SK-N-SH (cell line): Measurements from ENCODE around the gene ZNF296. TPM values are rescaled to one million over a fixed set of nuclear protein-coding genes. Genes with fewer than 3 reads are reported as not detected.

Experiments
- CTCF ChIA-PET: fragments of 300-600, 350-600 bp; formaldehyde crosslinking; extraction: SDS; loops from one replicate; lab custom pipeline; 2021; lab: Yijun Ruan, JAX
- POLR2A ChIA-PET: fragments of 350-600 bp; sonication (Branson Sonifier 250); formaldehyde crosslinking; extraction: SDS; loops from one replicate; lab custom pipeline; 2020; ENCODE audit warnings: antibody characterized with exemption, inconsistent platforms; lab: Yijun Ruan, JAX
- DNase-seq: peaks from one replicate; pipeline ENCODE4 v3.0.0; 2012
- H2AFZ ChIP-seq: fragments of 200-600 bp; sonication (generic); 2 replicates; pipeline ENCODE4 v1.8.1; 2016; ENCODE audit warnings: antibody characterized with exemption, mild to moderate bottlenecking, low read depth
- H3F3A ChIP-seq: fragments of 200-600 bp; sonication (generic); replicated peaks from 2 replicates; pipeline ENCODE3; 2016; ENCODE audit warnings: antibody characterized with exemption, mild to moderate bottlenecking; ENCODE audit not compliant: insufficient read depth
- H3K27ac ChIP-seq, 2 experiments: fragments of 200-500 bp in 1 of 2; fragments of 200-600 bp in 1 of 2; sonication (Bioruptor generic) in 1 of 2; sonication (generic), shearing (Covaris generic) in 1 of 2; 2 replicates each; pipeline versions ENCODE4 v1.5.1 to v1.6.1; 2014 to 2016; ENCODE audit warnings: low read depth in 2 of 2, inconsistent platforms in 1 of 2, low read length in 1 of 2, mild to moderate bottlenecking in 1 of 2, mixed read lengths in 1 of 2
- H3K27me3 ChIP-seq: fragments of 200-600 bp; sonication (generic), shearing (Covaris generic); 2 replicates; pipeline ENCODE4 v1.6.1; 2016; ENCODE audit warnings: mixed run types; ENCODE audit not compliant: insufficient read depth
- H3K36me3 ChIP-seq, 2 experiments: fragments of 200-500 bp in 1 of 2; fragments of 200-600 bp in 1 of 2; sonication (Bioruptor generic) in 1 of 2; sonication (generic) in 1 of 2; replicated peaks in 1 of 2; 2 replicates each; pipeline versions ENCODE3 to v1.5.1; 2014 to 2016; ENCODE audit warnings: low read length in 1 of 2, mild to moderate bottlenecking in 1 of 2; ENCODE audit not compliant: insufficient read depth in 2 of 2, control insufficient read depth in 1 of 2
- H3K4me1 ChIP-seq, 2 experiments: fragments of 200-500 bp in 1 of 2; fragments of 200-600 bp in 1 of 2; sonication (Bioruptor generic) in 1 of 2; sonication (generic), shearing (Covaris generic) in 1 of 2; 2 replicates each; pipeline versions ENCODE4 v1.5.1 to v1.6.1; 2014 to 2016; ENCODE audit warnings: low read depth in 1 of 2, low read length in 1 of 2, mixed run types in 1 of 2; ENCODE audit not compliant: insufficient read depth in 2 of 2, control insufficient read depth in 1 of 2
- H3K4me2 ChIP-seq: fragments of 200-600 bp; sonication (generic), shearing (Covaris generic); 2 replicates; pipeline ENCODE4 v1.6.1; 2017; ENCODE audit warnings: mixed run types
- H3K4me3 ChIP-seq, 2 experiments: fragments of 200-500 bp in 1 of 2; fragments of 200-600 bp in 1 of 2; sonication (Bioruptor generic) in 1 of 2; sonication (generic), shearing (Covaris generic) in 1 of 2; 2 replicates each; pipeline versions ENCODE4 v1.5.1 to v1.8.1; 2014 to 2016; ENCODE audit warnings: low read depth in 2 of 2, inconsistent platforms in 1 of 2, low read length in 1 of 2, mild to moderate bottlenecking in 1 of 2, mixed read lengths in 1 of 2, moderate library complexity in 1 of 2
- H3K79me2 ChIP-seq: fragments of 200-600 bp; sonication (generic); 2 replicates; pipeline ENCODE4 v1.8.1; 2017; ENCODE audit warnings: mild to moderate bottlenecking; ENCODE audit not compliant: insufficient read depth
- H3K9ac ChIP-seq: fragments of 200-600 bp; sonication (generic); 2 replicates; pipeline ENCODE4 v1.6.1; 2017; ENCODE audit warnings: mixed run types
- H3K9me2 ChIP-seq: fragments of 200-600 bp; sonication (generic); 2 replicates; pipeline ENCODE4 v1.6.1; 2017; ENCODE audit warnings: mixed run types
- H3K9me3 ChIP-seq: fragments of 200-600 bp; sonication (generic); 2 replicates; pipeline ENCODE4 v1.6.1; 2017; ENCODE audit warnings: mixed run types, mild to moderate bottlenecking, moderate library complexity
- H4K20me1 ChIP-seq: fragments of 200-600 bp; sonication (generic); 2 replicates; pipeline ENCODE4 v1.6.1; 2017; ENCODE audit warnings: mild to moderate bottlenecking, mixed run types; ENCODE audit not compliant: insufficient read depth
- FOSL2 ChIP-seq: IDR thresholded peaks from 2 replicates; pipeline ENCODE4 v1.4.0; 2012; ENCODE audit warnings: low read depth, mild to moderate bottlenecking, moderate library complexity, borderline replicate concordance
- GABPA ChIP-seq: IDR thresholded peaks from 2 replicates; pipeline ENCODE4 v1.4.0; 2012; ENCODE audit warnings: low read depth, mild to moderate bottlenecking
- NFIC ChIP-seq: IDR thresholded peaks from 2 replicates; pipeline ENCODE4 v1.4.0; 2012; ENCODE audit warnings: borderline replicate concordance
- NRF1 ChIP-seq: IDR thresholded peaks from 2 replicates; pipeline ENCODE4 v1.6.1; 2012; ENCODE audit warnings: low read depth, mild to moderate bottlenecking, low read length
- RAD21 ChIP-seq: IDR thresholded peaks from 2 replicates; pipeline ENCODE4 v1.6.1; 2012; ENCODE audit warnings: mild to moderate bottlenecking, low read length
- TCF12 ChIP-seq: IDR thresholded peaks from 2 replicates; pipeline ENCODE4 v1.4.0; 2012
- USF1 ChIP-seq: IDR thresholded peaks from 2 replicates; pipeline ENCODE4 v1.4.0; 2012; ENCODE audit warnings: low read depth, borderline replicate concordance
- YY1 ChIP-seq: IDR thresholded peaks from 2 replicates; pipeline ENCODE4 v1.4.0; 2012; ENCODE audit warnings: low read depth, mild to moderate bottlenecking
- ZBTB33 ChIP-seq: IDR thresholded peaks from 2 replicates; pipeline ENCODE4 v1.4.0; 2012; ENCODE audit warnings: low read depth, borderline replicate concordance
- WGBS: methylation state at CpG from one replicate; pipeline ENCODE4 v1.1.6; 2017; ENCODE audit warnings: low lambda C conversion rate; 5-methylcytosine and 5-hydroxymethylcytosine counted together
- polyA plus RNA-seq, 3 experiments: library from polyadenylated mRNA; depleted of rRNA; stranded (reverse); fragments of >200 nt; gene quantifications; 2 replicates each; pipeline ENCODE4 v1.2.3, GENCODE V29; 2012

Gene ZNF296
- polyA plus RNA-seq, 1 of the 3 experiments (the other 2 are of a cell fraction), result 0.21 TPM

DNA sequence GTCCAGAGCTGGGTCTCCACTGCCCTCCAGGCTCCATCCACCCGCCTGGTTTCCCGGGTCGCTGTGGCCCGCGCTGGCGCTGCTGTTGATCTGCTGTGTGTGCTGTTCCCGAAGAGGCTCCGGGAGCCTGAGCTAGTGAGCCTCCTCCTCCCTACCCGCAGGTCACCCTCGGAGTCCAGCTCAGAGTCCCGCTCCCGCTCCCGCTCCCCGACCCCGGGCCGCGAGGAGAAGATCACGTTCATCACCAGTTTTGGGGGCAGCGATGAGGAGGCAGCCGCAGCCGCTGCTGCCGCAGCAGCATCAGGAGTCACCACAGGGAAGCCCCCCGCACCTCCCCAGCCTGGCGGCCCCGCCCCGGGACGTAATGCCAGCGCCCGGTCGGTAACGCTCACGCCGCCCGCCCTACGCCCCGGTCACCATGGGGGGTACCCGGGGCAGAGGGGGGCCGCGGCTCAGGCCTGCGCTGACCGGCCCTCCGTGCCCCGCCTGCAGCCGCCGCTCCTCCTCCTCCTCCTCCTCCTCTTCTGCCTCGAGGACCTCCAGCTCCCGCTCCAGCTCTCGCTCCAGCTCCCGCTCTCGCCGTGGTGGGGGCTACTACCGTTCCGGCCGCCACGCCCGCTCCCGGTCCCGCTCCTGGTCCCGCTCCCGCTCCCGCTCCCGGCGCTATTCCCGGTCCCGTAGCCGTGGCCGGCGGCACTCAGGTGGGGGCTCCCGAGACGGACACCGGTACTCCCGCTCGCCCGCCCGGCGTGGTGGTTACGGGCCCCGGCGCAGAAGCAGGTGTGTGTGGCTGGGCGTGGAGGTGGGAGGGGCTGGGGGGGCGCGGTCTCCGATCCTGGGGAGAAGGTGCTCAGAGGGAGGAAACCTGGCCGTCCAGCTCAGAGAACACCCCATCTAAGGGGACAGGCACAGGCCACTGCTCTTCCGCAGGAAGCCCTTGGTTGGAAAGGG lies 12.2 kb downstream of the ZNF296 start:
- H3K27ac ChIP-seq, result no peak overlapping the region
- TF ChIP-seq NFIC (no peak), GABPA (no peak), USF1 (no peak), TCF12 (no peak), YY1 (no peak)
- DNase-seq, result peak; percentile 33
- no peak overlapping the region for H3K4me3 ChIP-seq
- no peaks in the 10 kb centered on the region for H3K4me1 ChIP-seq
- no peaks in the 10 kb centered on the region for H3K9me2 ChIP-seq
- H3F3A ChIP-seq, result no peaks in the 10 kb centered on the region
- peaks cover 33 to 61% of the 10 kb centered on the region in 2 experiments for H3K36me3 ChIP-seq
- H3K9ac ChIP-seq, result no peak overlapping the region
- ChIA-PET POLR2A (no interaction called here), CTCF (no interaction called here)
- peaks cover 13% of the 10 kb centered on the region; the same call in 1 of the 2 replicates for H3K79me2 ChIP-seq
- no peaks in the 10 kb centered on the region for H3K27me3 ChIP-seq
- H3K9me3 ChIP-seq, result no peaks in the 10 kb centered on the region
- H3K4me2 ChIP-seq, result no peak overlapping the region
- 97% methylated on average over 73 of the region's 85 CpGs for WGBS
- no peak overlapping the region for H2AFZ ChIP-seq
- H4K20me1 ChIP-seq, result peaks cover 10% of the 10 kb centered on the region

GRCh38 chr19:45061965-45062364 lies 14.3 kb downstream of the ZNF296 start:
- no peak overlapping the region for H3K4me3 ChIP-seq
- H3K36me3 ChIP-seq, result peaks cover 36 to 63% of the 10 kb centered on the region in 2 experiments
- TF ChIP-seq YY1, result no peak
- TF ChIP-seq NRF1, result no peak
- no peak for TF ChIP-seq ZBTB33
- no peak for TF ChIP-seq RAD21
- no peak for TF ChIP-seq FOSL2

More at GRCh38 chr19:45061965-45062364, 14.3 kb downstream of the ZNF296 start:
- Histone ChIP-seq H3K4me1 (no peaks in the 10 kb centered on the region), H3F3A (no peaks in the 10 kb centered on the region), H3K4me2 (no peak overlapping the region), H3K9me2 (no peaks in the 10 kb centered on the region), H4K20me1 (peaks cover 11% of the 10 kb centered on the region), H3K79me2 (peaks cover 13% of the 10 kb centered on the region; the same call in 1 of the 2 replicates), H3K9ac (no peak overlapping the region), H3K27ac (no peak overlapping the region), H3K27me3 (no peaks in the 10 kb centered on the region), H3K9me3 (no peaks in the 10 kb centered on the region), H2AFZ (no peak overlapping the region)
- peak; percentile 19 for DNase-seq
- POLR2A ChIA-PET, result no interaction called here
- CTCF ChIA-PET, result interaction anchor here (1.4 kb wide), 1 partner anchor 17 kb away, joined by 3 read pairs; the partner anchor contains the start of gene GEMIN7
- WGBS, result 96% methylated on average over 3 of the region's 4 CpGs
